Keratinocyte (primary cell): Measurements from ENCODE around the gene ATG2B. TPM values are rescaled to one million over a fixed set of nuclear protein-coding genes. Genes with fewer than 3 reads are reported as not detected.

Experiments used
- DNase-seq: peaks from one replicate; pipeline ENCODE4 v3.0.0-alpha.2; 2011; ENCODE audit warnings: low read depth, missing footprints, low spot score
- FAIRE-seq: peaks from 2 replicates; lab custom pipeline; 2011; peaks lifted over from hg19 to GRCh38; lab: Jason Lieb, UNC
- H2AFZ ChIP-seq: 2 replicates; pipeline ENCODE4 v1.6.0; 2012; ENCODE audit warnings: low read length, control low read depth, inconsistent platforms; ENCODE audit not compliant: control insufficient read depth
- H3K27ac ChIP-seq: 2 replicates; pipeline ENCODE4 v1.5.1; 2011; ENCODE audit warnings: low read length; ENCODE audit not compliant: control insufficient read depth, insufficient read depth
- H3K27me3 ChIP-seq: 3 replicates; pipeline ENCODE4 v1.6.0; 2011; ENCODE audit warnings: low read length; ENCODE audit not compliant: control insufficient read depth, insufficient read depth; ENCODE audit errors: extremely low read depth
- H3K36me3 ChIP-seq, 2 experiments: 2 replicates in 1 of 2; 3 replicates in 1 of 2; pipeline ENCODE4 v1.5.1; 2011; ENCODE audit warnings: low read length in 2 of 2, mild to moderate bottlenecking in 1 of 2; ENCODE audit not compliant: control insufficient read depth in 2 of 2, insufficient read depth in 2 of 2; ENCODE audit errors: extremely low read depth in 1 of 2
- H3K4me1 ChIP-seq: 3 replicates; pipeline ENCODE4 v1.5.1; 2011; ENCODE audit warnings: low read length; ENCODE audit not compliant: control insufficient read depth, insufficient read depth; ENCODE audit errors: extremely low read depth
- H3K4me2 ChIP-seq: 3 replicates; pipeline ENCODE4 v1.6.0; 2011; ENCODE audit warnings: low read depth, low read length; ENCODE audit not compliant: control insufficient read depth, insufficient read depth; ENCODE audit errors: extremely low read depth
- H3K4me3 ChIP-seq, 3 experiments: fragments of 200-600 bp in 1 of 3; sonication (generic) in 1 of 3; 2 replicates in 2 of 3; 3 replicates in 1 of 3; pipeline ENCODE4 v1.5.1; 2011 to 2016; ENCODE audit warnings: low read length in 3 of 3, mild to moderate bottlenecking in 3 of 3, control low read depth in 2 of 3, inconsistent platforms in 1 of 3, low read depth in 1 of 3, mixed read lengths in 1 of 3, mixed run types in 1 of 3, moderate library complexity in 1 of 3; ENCODE audit not compliant: control insufficient read depth in 2 of 3, insufficient read depth in 2 of 3; ENCODE audit errors: extremely low read depth in 1 of 3
- H3K79me2 ChIP-seq: 2 replicates; pipeline ENCODE4 v1.6.0; 2012; ENCODE audit warnings: low read length; ENCODE audit not compliant: control insufficient read depth, insufficient read depth
- H3K9ac ChIP-seq: 3 replicates; pipeline ENCODE4 v1.6.0; 2011; ENCODE audit warnings: low read length; ENCODE audit not compliant: control insufficient read depth, insufficient read depth; ENCODE audit errors: extremely low read depth
- H3K9me1 ChIP-seq: 3 replicates; pipeline ENCODE4 v1.6.0; 2011; ENCODE audit warnings: low read length; ENCODE audit not compliant: control insufficient read depth, insufficient read depth; ENCODE audit errors: extremely low read depth
- H3K9me3 ChIP-seq: 2 replicates; pipeline ENCODE4 v1.5.1; 2012; ENCODE audit warnings: low read depth, low read length; ENCODE audit not compliant: control insufficient read depth
- H4K20me1 ChIP-seq: 3 replicates; pipeline ENCODE4 v1.6.0; 2011; ENCODE audit warnings: low read length; ENCODE audit not compliant: control insufficient read depth, insufficient read depth; ENCODE audit errors: extremely low read depth
- CTCF ChIP-seq, 3 experiments: IDR thresholded peaks in 1 of 3; conservative IDR thresholded peaks in 1 of 3; optimal IDR thresholded peaks in 1 of 3; 2 replicates in 2 of 3; 3 replicates in 1 of 3; pipeline versions ENCODE3 to v1.5.1; 2011; ENCODE audit warnings: low read length in 3 of 3, mild to moderate bottlenecking in 3 of 3, moderate library complexity in 2 of 3, control low read depth in 1 of 3, inconsistent platforms in 1 of 3; ENCODE audit not compliant: insufficient read depth in 2 of 3; ENCODE audit errors: extremely low read depth in 1 of 3
- EZH2 ChIP-seq: IDR thresholded peaks from one replicate; pipeline ENCODE4 v1.6.1; 2012; ENCODE audit warnings: inconsistent platforms, mild to moderate bottlenecking, low read length, moderate library complexity
- dilution Hi-C: fragments of 300-500 bp; cut with MboI; formaldehyde crosslinking; loops from one replicate; pipeline ENCODE4 v1.7.0; 2020; ENCODE audit warnings: low sequenced_read_pairs; ENCODE audit not compliant: extremely low pct_ligation_motif_present
- polyA plus RNA-seq, 5 experiments: library from polyadenylated mRNA; depleted of rRNA in 3 of 5; stranded (reverse) in 3 of 5; stranded (forward) in 1 of 5; unstranded in 1 of 5; fragments of >200 nt; gene quantifications; 1 replicate in 1 of 5; 2 replicates in 3 of 5; 3 replicates in 1 of 5; pipeline versions ENCODE4 v1.2.1 to v1.2.3, GENCODE V29; 2011 to 2012; ENCODE audit warnings: missing spikeins in 2 of 5, low read depth in 1 of 5, low replicate concordance in 1 of 5

Gene ATG2B
- polyA plus RNA-seq, 1 donor (not counting 4 experiments of a cell fraction or from before 2014, with no cell fraction given) = 11.4 TPM

GRCh38 chr14:96279564-96279963 lies 83.6 kb downstream of the ATG2B start:
- TF ChIP-seq CTCF (optimal IDR thresholded peaks at IDR 0.05 in 1 of 3, IDR thresholded peaks at IDR 0.05 in 1 of 3, conservative IDR thresholded peaks at IDR 0.05 in 1 of 3; ENCODE audit: extremely low read depth in 1 of 3, insufficient read depth in 2 of 3, low read length in 3 of 3) = no peak
- no peak for TF ChIP-seq EZH2
- Histone ChIP-seq H3K4me3 (no peak overlapping the region), H3K9me3 (peaks cover 7% of the 10 kb centered on the region), H3K27me3 (no peaks in the 10 kb centered on the region), H3K9ac (no peak overlapping the region), H4K20me1 (no peaks in the 10 kb centered on the region), H2AFZ (no peak overlapping the region), H3K9me1 (no peaks in the 10 kb centered on the region), H3K4me2 (no peak overlapping the region), H3K4me1 (no peaks in the 10 kb centered on the region), H3K36me3 (peaks cover 3 to 7% of the 10 kb centered on the region in 2 experiments), H3K79me2 (no peaks in the 10 kb centered on the region), H3K27ac (no peak overlapping the region)
- dilution Hi-C loops = no loop called here
- DNase-seq (no peak), FAIRE-seq (no peak)

GRCh38 chr14:96277890-96278289 lies 85.3 kb downstream of the ATG2B start:
- no peak for DNase-seq
- TF ChIP-seq EZH2 (no peak), CTCF (optimal IDR thresholded peaks at IDR 0.05 in 1 of 3, IDR thresholded peaks at IDR 0.05 in 1 of 3, conservative IDR thresholded peaks at IDR 0.05 in 1 of 3; ENCODE audit: extremely low read depth in 1 of 3, insufficient read depth in 2 of 3, low read length in 3 of 3) (no peak)
- peaks cover 1% of the 10 kb centered on the region in 2 experiments for H3K36me3 ChIP-seq

More at GRCh38 chr14:96277890-96278289, 85.3 kb downstream of the ATG2B start:
- no peak for FAIRE-seq
- no peak overlapping the region for H3K4me2 ChIP-seq
- no peaks in the 10 kb centered on the region for H3K27me3 ChIP-seq
- no peak overlapping the region for H3K4me3 ChIP-seq
- no peaks in the 10 kb centered on the region for H4K20me1 ChIP-seq
- H2AFZ ChIP-seq = no peak overlapping the region
- H3K4me1 ChIP-seq = peaks cover 10% of the 10 kb centered on the region
- H3K27ac ChIP-seq = no peak overlapping the region
- H3K79me2 ChIP-seq = no peaks in the 10 kb centered on the region
- H3K9me1 ChIP-seq = no peaks in the 10 kb centered on the region
- peaks cover 7% of the 10 kb centered on the region for H3K9me3 ChIP-seq
- dilution Hi-C loops = no loop called here
- no peak overlapping the region for H3K9ac ChIP-seq
